Eye (tissue), 1 donor: ENCODE measurements around the gene TARS3.
"Not testable (repeated sequence)": the region's sequence is repeated elsewhere in the genome, so short reads cannot be mapped to it uniquely, and the experiment has no call there.

Experiments
- DNase-seq: peaks from one replicate; pipeline ENCODE4 v3.0.0-alpha.2; 2015

TARS3 gene

DNA sequence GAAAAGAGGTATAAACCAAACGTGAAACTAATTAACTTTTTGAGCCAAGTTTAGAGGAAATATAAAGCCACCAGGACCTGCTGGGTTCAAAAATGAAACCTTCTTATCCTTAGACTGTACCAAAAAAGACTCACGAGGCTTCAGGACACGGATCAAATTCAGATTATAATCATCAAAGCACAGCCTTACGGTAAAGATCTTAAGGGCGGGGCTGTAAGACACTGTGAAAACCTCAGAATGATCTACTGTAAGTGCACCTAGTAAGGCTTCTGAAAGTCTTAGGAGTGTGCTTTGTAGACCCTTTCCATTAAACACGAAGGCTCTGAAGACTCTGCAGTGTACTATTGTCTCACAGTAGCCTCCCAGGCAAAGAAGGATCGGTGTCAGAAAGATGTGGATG, 26.8 kb downstream of the TARS3 start:
- DNase-seq: no peak

DNA sequence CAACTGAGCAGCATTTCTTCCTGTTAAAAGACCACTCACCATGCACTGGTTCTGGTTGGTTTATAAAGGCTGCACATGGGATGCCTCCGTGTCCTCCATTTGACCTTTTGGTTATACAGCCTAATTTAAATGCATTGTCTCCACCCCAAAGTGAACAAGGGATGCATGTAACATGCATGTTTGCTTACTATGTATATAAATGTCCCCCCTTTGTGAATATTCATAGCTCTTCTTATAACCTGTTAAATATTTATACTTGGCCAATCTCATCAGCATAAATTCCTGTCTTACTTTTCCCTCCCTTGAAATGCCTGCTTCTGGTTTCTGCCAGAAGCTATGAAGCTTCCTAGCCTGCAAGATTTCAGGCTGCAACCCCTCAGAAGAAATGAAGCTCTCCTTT, 27.4 kb downstream of the TARS3 start:
- no peak for DNase-seq

DNA sequence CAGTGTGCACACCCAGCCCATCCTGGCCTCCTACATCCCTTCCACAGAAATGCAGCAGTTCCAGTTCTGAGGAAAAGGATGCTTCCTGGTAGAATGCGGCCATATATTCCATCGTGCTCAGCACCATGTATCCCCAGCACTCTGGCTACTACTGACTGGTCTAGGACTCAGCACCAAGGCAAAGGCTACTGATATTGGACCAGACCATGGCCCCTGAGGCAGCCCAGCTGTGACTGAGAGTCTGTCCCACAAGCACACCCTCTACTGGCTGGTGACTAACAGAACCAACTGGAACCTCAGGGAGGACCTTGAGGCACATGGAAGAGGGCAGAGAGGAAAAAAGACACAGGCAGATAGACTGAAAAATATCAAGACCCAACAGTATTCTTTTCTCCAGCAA, 30.0 kb downstream of the TARS3 start:
- no peak for DNase-seq

DNA sequence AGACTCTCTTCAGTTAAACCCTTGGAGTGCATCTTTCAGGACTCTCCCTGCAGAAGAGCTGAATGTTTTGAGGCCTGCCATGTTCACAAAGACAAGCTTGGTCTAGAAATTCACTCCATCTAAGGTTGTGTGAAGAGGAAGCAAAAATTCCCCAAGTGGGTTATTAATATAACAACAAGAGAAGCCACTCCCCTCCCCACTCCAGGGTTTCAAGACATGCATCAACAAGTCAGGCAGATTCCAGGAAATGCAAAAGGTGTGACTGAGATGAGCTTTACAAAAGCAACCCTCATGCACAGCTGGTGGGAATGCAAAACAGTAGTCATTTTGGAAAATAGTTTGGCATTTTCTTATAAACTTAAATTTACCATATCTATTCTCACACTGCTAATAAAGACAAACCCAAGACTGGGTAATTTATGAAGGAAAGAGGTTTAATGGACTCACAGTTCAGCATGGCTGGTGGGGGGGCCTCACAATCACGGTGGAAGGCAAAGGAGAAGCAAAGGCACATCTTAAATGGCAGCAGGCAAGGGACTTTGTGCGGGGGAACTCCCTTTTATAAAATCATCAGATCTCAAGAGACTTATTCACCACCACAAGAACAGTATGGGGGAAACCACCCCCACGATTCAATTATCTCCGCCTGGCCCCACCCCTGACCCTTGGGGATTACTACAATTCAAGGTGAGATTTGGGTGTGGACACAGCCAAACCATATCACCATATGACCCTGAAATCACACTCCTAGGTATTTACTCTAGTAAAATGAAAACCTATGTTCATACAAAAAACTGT, 31.3 kb downstream of the TARS3 start:
- no peak for DNase-seq

DNA sequence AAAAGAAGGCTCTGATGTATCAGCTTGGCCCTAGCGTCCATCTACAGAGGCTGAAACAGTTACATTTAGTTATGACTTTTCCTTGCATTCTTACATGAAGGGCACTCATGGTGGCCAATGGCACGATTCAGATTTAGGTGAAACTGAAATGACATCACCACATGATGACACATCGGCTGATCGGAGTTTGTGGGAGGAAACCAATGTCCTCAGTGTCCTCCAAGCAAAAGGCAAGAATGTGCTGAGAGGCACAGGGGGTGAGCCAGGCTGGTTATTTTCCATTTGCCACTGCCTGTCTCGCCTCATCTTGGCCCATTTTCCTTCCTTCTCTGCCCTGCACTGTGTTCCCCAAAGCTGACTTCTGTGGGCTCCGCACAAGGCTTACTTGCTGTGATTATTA, 34.4 kb downstream of the TARS3 start:
- no peak for DNase-seq

DNA sequence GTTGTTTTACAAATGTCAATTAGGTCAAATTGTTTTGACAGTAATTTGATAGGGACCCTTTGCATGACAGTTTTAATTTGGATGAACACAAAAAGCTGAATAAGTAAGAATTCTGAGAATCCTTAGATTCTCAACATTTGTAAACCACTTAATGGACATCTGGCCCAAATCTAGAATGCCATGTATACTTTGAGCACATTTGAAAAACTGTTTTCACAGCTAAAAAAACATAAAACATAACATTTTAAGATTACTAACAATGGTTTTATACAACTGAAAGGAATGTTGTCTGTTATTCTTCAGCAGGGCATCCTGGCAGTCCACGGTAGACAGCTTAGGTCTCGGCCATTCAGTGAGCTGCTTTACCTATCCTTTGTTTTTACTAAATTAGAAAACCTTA, 37.6 kb downstream of the TARS3 start:
- DNase-seq: no peak

DNA sequence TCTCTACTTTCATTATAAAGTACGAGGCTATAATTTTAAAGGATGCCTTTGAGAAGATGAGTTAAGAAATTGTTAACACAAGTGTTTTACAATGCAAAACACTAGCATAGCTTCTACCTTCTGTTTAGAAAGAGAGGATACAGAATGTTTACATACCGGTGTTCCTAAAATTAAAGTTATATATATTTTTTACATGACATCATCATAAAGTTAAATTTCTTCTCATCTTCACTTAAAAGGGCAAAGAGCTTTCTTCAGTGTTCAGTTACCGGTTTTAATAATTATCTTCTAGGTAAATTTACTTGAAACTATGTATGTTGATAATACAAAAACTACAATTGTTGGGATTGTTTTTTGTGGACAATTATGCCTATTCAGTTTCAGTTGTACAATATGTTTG, 39.4 kb downstream of the TARS3 start:
- DNase-seq: no peak

DNA sequence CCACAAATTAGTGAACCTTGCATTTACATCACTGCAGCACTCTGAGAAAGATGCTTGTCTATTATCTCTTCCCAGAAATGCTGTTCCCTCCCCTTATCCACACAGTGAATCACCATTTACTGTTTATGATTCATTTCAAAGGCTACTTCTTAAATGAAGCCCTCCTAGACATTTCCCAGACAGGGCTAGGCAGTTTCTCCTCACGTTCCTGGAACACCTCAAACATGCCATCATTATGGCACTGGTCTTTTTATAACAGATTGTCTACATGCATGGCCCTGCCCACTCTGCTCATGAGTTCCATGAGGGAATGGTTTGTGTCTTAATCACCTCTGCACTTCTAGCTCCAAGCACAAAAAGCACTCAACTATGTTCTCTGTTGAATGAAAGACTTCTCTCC, 39.9 kb downstream of the TARS3 start:
- DNase-seq: no peak

DNA sequence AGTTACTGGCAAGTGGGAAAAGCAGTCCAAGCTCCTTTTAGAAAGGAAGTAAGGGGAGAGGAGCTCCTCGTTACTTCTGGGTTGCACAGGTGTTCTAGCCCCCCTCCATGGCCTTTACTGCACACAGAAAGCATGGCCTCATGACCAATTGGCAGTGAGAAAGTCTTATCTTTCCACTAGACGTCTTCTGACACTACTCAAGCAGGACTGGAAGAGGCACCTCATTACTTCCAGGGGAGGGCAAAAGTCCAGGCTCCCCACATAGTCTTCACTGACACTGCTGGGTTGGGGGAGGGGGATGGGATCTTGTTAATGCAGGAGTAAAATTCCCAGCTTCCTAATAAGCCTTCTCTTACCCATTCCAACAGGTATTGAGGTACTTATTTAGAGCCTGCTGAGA, 44.5 kb downstream of the TARS3 start:
- no peak for DNase-seq

DNA sequence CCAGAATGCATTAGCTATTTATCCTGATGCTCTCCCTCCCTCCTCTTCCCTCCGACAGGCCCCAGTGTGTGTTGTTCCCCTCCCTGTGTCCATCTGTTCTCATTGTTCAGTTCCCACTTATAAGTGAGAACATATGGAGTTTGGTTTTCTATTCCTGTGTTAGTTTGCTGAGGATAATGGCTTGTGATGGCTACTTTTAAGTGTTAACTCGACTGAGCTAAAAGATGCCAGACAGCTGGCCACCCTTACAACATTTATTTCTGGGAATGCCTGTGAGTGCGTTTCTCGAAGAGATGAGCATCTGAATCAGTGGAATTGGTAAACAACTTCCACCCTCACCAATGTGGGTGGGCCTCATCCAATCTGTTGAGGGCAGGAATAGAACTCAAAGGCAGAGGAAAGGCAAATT, 47.3 kb downstream of the TARS3 start:
- peak; percentile 70 for DNase-seq

DNA sequence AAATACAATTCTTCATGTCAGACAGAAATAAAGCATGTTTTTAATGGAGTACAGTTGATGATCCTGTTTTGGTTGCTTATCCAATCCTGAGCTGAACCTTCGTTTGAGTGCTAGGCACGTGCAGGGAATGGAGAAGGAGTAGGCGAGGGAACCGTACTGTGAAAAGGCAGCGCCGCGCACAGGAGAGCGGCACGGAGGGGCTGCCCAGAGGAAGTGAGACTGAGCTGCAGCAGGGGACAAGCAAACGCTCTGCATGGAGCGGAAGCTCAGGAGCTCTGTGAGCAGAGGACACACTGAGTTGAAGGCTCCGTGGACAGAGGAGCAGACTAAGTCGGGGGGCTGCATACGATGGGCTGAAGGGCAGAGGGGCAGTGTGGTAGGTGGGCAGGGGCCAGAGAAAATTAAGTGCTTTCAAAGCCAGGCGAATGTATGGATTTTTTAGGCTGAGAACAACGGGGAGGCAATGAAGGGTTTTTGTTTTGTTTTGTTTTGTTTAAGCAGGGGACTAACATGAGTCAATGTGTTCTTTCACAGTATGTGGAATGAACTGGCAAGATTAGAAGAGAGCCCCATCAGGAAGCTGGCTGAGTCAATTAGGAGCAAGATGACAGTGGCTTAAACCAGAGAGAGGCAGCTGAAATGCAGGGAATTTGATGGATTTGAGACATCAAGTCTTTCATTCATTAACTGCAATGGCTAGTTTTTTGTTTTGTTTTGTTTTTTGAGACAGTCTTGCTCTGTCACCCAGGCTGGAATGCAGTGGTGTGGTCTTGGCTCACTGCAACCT, 48.3 kb downstream of the TARS3 start:
- DNase-seq: peak; percentile 11

DNA sequence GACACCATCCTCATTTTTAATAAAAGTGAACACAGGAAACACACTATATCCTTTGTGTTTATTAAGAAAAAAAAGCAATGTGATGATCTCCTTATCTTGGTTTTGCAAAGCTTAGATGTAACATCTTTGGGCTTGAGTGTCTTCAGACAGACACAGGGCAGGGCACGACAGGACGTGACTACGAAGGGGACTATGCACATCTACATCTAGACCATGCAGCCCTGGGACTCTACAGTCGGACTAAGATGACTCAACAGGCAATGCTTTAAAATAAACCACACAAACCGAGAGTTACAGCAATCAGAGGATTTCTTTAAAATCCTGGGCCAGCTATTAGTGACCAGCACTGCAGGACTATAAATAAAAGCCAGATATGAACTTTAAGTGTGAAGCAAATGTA, 49.3 kb downstream of the TARS3 start:
- no peak for DNase-seq

DNA sequence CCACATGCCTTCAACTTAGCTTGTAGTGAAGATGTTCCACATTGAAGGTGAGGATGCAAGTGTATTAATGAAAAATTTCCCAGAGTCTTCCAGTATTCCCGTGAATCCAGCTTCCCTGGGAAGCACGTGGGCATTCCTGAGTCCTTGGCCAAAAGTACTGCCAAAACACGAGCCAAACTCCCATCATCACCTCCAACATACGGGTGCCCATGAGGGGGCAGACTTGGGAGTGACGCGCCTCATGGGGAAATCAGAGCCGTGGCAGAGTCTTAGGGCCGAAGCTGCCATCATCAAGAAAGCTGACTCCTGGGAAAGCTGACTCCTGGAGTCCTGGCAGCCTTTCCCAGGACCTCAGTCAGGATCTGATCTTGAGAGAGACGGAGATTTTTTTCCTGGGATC, 52.0 kb downstream of the TARS3 start:
- no peak for DNase-seq

DNA sequence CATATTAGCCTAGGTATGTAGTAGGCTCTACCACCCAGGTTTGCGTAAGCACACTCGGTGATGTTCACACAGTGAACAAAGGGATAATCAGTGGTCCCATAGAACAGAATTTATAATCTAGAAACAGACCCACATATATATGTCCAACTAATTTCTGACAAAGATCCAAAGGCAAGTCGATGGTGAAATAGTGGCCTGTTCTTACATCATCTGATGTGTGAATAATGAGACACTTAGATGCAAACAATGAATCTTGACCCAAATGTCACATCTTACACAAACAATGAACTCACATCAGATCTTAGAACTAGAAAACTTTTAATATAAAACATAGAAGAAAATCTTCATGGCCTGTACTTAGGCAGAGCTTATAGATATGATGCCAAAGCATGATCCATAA, 54.5 kb downstream of the TARS3 start:
- no peak for DNase-seq

DNA sequence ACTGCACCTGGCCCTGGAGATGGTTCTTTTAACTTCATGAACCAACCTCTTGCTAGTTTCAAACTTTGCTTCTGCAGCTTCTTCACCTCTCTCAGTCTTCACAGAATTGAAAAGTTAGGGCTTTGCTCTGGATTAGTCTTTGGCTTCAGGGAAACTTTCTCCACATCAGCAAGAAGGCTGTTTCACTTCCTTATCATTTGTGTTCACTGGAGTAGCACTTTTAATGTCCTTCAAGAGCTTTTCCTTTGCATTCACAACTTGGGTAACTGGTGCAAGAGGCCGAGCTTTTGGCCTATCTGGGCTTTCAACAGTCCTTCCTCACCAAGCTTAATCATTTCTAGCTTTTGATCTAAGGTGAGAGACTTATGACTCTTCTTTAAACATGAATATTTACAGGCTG, 56.4 kb downstream of the TARS3 start:
- DNase-seq: no peak

DNA sequence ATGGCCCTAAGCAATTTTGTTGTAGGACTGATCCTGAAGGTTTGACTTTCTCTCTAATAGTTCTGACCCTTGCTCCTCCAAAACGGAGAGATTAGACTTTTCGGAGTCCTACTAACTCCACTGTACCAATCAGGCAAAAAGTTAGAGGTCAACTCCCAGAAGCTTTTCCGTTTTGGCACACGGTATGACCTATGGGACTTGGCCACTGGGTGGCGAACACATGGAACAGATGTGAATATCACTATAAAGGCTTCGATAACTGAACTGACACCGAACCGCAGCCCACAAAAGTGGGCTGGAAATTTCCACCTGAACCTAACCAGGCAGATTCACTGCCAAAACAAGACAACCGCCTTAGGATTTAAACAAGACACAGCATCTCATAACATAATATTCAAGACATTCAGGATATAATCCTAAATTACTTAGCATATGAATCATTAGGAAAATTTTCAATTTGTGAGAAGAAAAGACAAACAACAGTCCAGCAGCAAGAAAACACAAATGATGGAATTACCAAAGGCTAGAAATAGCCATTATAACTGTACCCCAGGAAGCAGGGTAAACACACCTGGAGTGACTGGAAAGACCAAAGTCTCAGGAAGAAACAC, 59.9 kb downstream of the TARS3 start:
- DNase-seq: no peak

DNA sequence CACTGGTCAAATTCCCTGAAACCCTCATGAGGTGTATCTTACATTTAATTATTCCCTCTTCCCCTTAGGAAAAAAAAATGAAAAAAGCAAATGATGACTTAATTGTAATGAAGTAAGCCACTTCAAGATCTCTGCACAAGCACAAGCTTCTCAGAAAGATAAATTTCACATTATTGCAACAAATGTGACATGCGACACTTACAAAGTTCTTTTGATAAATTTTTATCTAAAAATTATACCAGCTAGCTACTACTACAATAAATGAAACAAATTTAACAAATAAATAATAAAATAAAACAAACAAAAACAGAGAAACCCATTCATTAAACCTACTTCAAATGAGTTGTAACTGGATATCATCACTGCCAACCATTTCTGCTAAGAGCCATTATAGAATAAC, 62.1 kb downstream of the TARS3 start:
- DNase-seq: no peak

DNA sequence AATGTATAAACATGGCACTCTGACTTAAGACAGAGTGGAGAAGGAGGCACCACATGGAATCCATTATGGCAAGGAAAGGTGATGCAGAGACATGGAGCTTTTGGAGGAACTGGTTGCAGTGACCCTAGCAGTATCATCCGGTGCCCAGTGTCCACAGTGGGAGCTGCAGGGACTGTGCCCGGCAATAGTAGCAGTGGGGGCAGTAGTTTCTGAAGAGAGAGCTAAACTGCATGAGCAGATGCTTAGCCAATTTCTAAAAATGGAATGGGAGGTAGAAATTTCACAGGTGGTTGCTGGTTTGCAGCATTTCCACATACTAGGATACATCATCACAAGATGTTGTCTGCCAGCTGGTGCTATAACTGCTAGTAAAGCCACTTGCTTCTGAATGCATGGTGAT, 64.3 kb downstream of the TARS3 start:
- DNase-seq: no peak

DNA sequence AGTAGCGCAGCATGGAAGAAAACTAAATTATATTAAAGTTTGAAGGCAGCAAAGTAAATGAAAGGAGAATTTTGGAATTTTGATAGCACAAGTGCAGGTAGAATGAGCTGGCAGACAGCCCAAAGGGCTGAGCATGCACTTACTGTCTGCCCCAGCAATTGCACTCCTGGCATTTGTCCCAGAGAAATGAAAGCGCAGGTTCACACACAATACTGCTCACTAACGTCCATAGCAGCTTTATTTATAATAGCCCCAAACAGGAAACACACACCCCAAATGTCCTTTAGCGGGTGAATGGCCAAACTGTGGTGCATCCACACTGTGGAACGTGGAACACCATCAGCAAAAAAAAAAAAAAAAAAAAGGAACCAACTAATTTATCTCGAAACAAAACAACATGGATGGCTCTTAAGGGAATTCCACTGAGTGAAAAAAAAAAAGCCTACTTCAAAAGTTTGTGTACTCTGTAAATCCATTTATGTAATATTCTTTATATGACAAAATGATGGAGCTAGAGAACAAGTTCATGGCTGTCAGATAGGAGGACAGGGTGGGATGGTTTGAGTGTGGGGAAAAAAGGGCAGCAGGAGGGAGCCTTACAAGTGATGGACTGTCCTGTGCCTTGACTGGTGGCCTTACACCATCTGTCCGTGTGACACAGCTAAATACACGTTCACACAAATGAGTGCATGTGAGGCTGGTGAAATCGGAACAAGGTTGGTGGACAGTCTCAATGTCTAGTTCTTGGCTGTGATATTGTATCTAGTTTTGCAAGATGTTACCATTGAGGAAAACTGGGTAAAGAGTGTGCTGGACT, 66.1 kb downstream of the TARS3 start:
- no peak for DNase-seq

DNA sequence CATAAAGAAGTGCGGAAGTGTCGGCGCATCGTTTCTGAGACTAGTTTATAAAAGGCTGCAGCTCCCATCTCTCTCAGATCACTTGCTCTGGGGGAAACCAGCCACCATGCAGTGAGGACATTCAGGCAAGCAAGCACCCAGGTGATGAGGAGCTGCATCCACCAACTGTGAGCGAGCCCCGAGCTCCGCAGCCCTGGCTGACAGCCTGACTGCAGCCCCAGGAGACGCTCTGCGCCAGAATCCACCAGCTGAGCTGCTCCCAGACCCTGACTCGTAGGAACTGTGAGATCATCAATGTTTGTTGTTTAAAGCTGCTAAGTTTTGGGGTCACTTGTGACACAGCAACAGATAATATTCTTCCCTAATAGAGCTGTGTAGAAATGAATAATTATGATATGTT, 67.1 kb downstream of the TARS3 start:
- no peak for DNase-seq

DNA sequence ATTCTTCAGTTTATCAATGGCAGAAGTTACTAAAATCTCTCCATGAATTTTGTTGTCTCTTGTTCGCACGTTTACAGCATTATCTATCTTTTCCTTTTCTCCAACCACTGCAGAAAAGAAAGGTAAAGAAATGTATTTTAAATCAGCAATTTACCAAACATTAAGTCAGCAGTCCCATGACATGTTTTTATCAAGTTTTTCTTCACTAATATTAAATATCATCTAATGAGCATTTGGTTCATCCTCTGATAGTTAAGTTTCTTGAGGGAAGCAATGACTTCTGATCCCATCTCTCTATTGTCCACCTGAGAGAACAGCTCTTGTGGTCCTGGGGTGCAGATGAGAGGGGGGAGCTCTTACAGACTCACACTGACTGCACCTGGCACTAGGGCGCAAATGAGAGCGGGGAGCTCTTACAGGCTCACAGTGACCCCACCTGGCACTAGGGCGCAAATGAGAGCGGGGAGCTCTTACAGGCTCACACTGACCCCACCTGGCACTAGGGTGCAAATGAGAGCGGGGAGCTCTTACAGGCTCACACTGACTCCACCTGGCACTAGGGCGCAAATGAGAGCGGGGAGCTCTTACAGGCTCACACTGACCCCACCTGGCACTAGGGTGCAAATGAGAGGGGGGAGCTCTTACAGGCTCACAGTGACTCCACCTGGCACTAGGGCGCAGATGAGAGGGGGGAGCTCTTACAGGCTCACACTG, 69.5 kb downstream of the TARS3 start:
- not testable (repeated sequence) for DNase-seq

DNA sequence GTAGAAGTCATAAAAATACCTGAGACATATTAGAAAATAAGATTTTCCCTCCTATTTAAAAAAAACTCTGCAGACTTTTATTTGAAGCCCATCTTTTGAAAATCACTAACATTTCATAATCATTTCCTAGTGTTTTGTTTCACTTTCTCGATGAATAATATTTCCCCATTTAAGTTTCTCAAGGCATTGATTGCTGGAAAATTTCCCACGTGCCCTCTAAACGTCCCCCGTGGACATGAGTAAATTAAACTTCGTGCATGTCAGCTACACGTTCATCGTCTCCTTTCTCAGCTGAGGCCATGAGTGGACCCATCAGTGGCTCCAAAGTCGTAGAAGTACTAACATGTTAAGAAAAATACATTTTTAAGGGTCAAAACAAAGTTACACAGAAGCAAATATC, 70.1 kb downstream of the TARS3 start:
- DNase-seq: no peak
